GM12878 (cell line): ENCODE measurements around the gene SDC1. TPM values are rescaled to one million over a fixed set of nuclear protein-coding genes. Genes with fewer than 3 reads are reported as not detected.
"Not testable (repeated sequence)": the region's sequence is repeated elsewhere in the genome, so short reads cannot be mapped to it uniquely, and the experiment has no call there.

Source experiments
- ATAC-seq: fragments of 200-7000 bp; cut with Tn5 transposase; 3 replicates; pipeline ENCODE4 v1.9.1; 2020; ENCODE audit warnings: mild to moderate bottlenecking, moderate library complexity
- BruUV-seq: library from RNA; stranded (reverse); fragments of 400-500 nt; replicated peaks from 2 replicates; lab custom pipeline; 2021; lab: Mats Ljungman, UMichigan
- CTCF ChIA-PET: fragments of 300-600 bp; sonication (Branson Sonifier 250); formaldehyde crosslinking; extraction: SDS; loops from one replicate; lab custom pipeline; 2021; ENCODE audit warnings: inconsistent platforms; lab: Yijun Ruan, JAX
- POLR2A ChIA-PET: fragments of 350-600 bp; formaldehyde crosslinking; extraction: SDS; loops from one replicate; lab custom pipeline; 2021; ENCODE audit warnings: inconsistent platforms; lab: Charles Lee
- RAD21 ChIA-PET: fragments of 300-600 bp; sonication (Branson Sonifier 250); formaldehyde crosslinking; loops from one replicate; lab custom pipeline; 2023; ENCODE audit warnings: antibody characterized with exemption; ENCODE audit not compliant: unreplicated experiment; lab: Charles Lee
- SMC1A ChIA-PET: fragments of 300-600 bp; sonication (Branson Sonifier 250); formaldehyde crosslinking; loops from one replicate; lab custom pipeline; 2023; ENCODE audit not compliant: unreplicated experiment, uncharacterized antibody; lab: Charles Lee
- DNase-seq: peaks from one replicate; pipeline ENCODE4 v3.0.0-alpha.2; 2011; ENCODE audit warnings: low read depth, low spot score
- FAIRE-seq: peaks from 3 replicates; lab custom pipeline; 2011; peaks lifted over from hg19 to GRCh38; lab: Jason Lieb, UNC
- H2AFZ ChIP-seq: 2 replicates; pipeline ENCODE4 v1.6.0; 2011; ENCODE audit warnings: low read depth, low read length, control low read depth; ENCODE audit not compliant: control insufficient read depth
- H3K27ac ChIP-seq: 2 replicates; pipeline ENCODE4 v1.5.1; 2011; ENCODE audit warnings: control low read depth; ENCODE audit not compliant: control insufficient read depth, insufficient read depth
- H3K27me3 ChIP-seq, 2 experiments: replicated peaks in 1 of 2; 2 replicates each; pipeline versions ENCODE4 v1.6.0 to v1.6.1; 2011; ENCODE audit warnings: low read length in 1 of 2; ENCODE audit not compliant: control insufficient read depth in 2 of 2, insufficient read depth in 2 of 2
- H3K36me3 ChIP-seq, 2 experiments: 2 replicates each; pipeline ENCODE4 v1.5.1; 2011; ENCODE audit warnings: low read length in 1 of 2; ENCODE audit not compliant: control insufficient read depth in 2 of 2, insufficient read depth in 2 of 2
- H3K4me1 ChIP-seq: 2 replicates; pipeline ENCODE4 v1.6.1; 2011; ENCODE audit warnings: mild to moderate bottlenecking, low read length, moderate library complexity, mixed read lengths; ENCODE audit not compliant: control insufficient read depth, insufficient read depth
- H3K4me2 ChIP-seq: 2 replicates; pipeline ENCODE4 v1.6.0; 2011; ENCODE audit warnings: control low read depth; ENCODE audit not compliant: control insufficient read depth, insufficient read depth
- H3K4me3 ChIP-seq: fragments of 200-600 bp; sonication (generic); 2 replicates; pipeline ENCODE4 v1.5.1; 2016
- H3K79me2 ChIP-seq: 2 replicates; pipeline ENCODE4 v1.6.0; 2011; ENCODE audit warnings: low read length; ENCODE audit not compliant: control insufficient read depth, insufficient read depth
- H3K9ac ChIP-seq: 2 replicates; pipeline ENCODE4 v1.8.0; 2011; ENCODE audit warnings: low read length, control low read depth, mixed read lengths; ENCODE audit not compliant: control insufficient read depth, insufficient read depth
- H3K9me3 ChIP-seq: replicated peaks from 3 replicates; pipeline ENCODE4 v1.5.1; 2011; ENCODE audit warnings: mild to moderate bottlenecking, low read length; ENCODE audit not compliant: control insufficient read depth, insufficient read depth
- H4K20me1 ChIP-seq: 2 replicates; pipeline ENCODE4 v1.6.0; 2011; ENCODE audit not compliant: control insufficient read depth, insufficient read depth
- FOXK2 ChIP-seq: fragments of 450-650 bp; IDR thresholded peaks from 2 replicates; pipeline ENCODE4 v1.6.1; 2017; ENCODE audit warnings: mild to moderate bottlenecking, moderate library complexity
- IKZF1 ChIP-seq: fragments of 450-650 bp; conservative IDR thresholded peaks from 2 replicates; pipeline ENCODE4 v1.6.1; 2017; ENCODE audit warnings: antibody characterized with exemption, mild to moderate bottlenecking
- NFXL1 ChIP-seq: fragments of 450-650 bp; IDR thresholded peaks from 2 replicates; pipeline ENCODE4 v1.6.1; 2017; ENCODE audit warnings: antibody characterized with exemption, mild to moderate bottlenecking, borderline replicate concordance
- NR2F1 ChIP-seq: fragments of 450-650 bp; conservative IDR thresholded peaks from 2 replicates; pipeline ENCODE4 v1.6.1; 2017; ENCODE audit warnings: mild to moderate bottlenecking
- NRF1 ChIP-seq: conservative IDR thresholded peaks from 2 replicates; pipeline ENCODE4 v1.6.1; 2011; ENCODE audit warnings: mild to moderate bottlenecking, low read depth, low read length, improper control_type of control experiment
- PML ChIP-seq: IDR thresholded peaks from 2 replicates; pipeline ENCODE4 v1.6.1; 2012; ENCODE audit warnings: low read length, inconsistent platforms
- POLR2AphosphoS2 ChIP-seq: IDR thresholded peaks from 2 replicates; pipeline ENCODE4 v1.6.1; 2011; ENCODE audit warnings: low read depth, mild to moderate bottlenecking, low read length, improper control_type of control experiment, moderate library complexity
- ZBED1 ChIP-seq: IDR thresholded peaks from 2 replicates; pipeline ENCODE4 v1.6.1; 2016; ENCODE audit warnings: borderline replicate concordance
- WGBS: methylation state at CpG from one replicate; pipeline ENCODE4 v1.1.6; 2016; ENCODE audit warnings: low lambda C conversion rate; ENCODE audit not compliant: insufficient replicate concordance, insufficient coverage; ENCODE audit errors: missing lambda C conversion rate; 5-methylcytosine and 5-hydroxymethylcytosine counted together
- in situ Hi-C: fragments of 300-500 bp; cut with MboI; formaldehyde crosslinking; loops from 9 replicates; pipeline ENCODE4 v1.14.3; 2018; ENCODE audit warnings: mixed read lengths
- intact Hi-C: fragments of 100-400 bp; cut with micrococcal nuclease; formaldehyde crosslinking; loops from one replicate; pipeline ENCODE4 v1.14.2; 2022; ENCODE audit not compliant: unreplicated experiment
- polyA plus RNA-seq, 11 experiments: library from polyadenylated mRNA; depleted of rRNA in 4 of 11; unstranded in 6 of 11; stranded (reverse) in 5 of 11; fragments of >200 nt; fragmentation: Nextera tagmentation in 4 of 11; fragmentation: Illumina TruSeq in 1 of 11; extraction: Ambion mirVana in 4 of 11; extraction: Trizol in 1 of 11; gene quantifications; 1 replicate in 1 of 11; 2 replicates in 10 of 11; pipeline versions ENCODE4 v1.2.1 to v1.2.3, GENCODE V29; 2011 to 2016; ENCODE audit warnings: inconsistent platforms in 2 of 11, missing spikeins in 2 of 11, low read depth in 1 of 11
- total RNA-seq, 4 experiments: library from RNA; depleted of rRNA in 3 of 4; stranded (reverse); fragments of >200 nt in 3 of 4; fragmentation: Illumina TruSeq in 1 of 4; extraction: Trizol in 1 of 4; gene quantifications; 2 replicates each; pipeline versions ENCODE4 v1.2.1 to v1.2.3, GENCODE V29; 2013 to 2021
- TF ChIP-seq, protein P1 (sequence below): fragments of 450-650 bp; IDR thresholded peaks from 2 replicates; pipeline ENCODE4 v1.6.1; 2017; ENCODE audit warnings: borderline replicate concordance
- TF ChIP-seq, protein P2 (sequence below): fragments of 450-650 bp; IDR thresholded peaks from 2 replicates; pipeline ENCODE4 v1.6.1; 2014; ENCODE audit warnings: mild to moderate bottlenecking

SDC1 gene
- total and polyA plus RNA-seq, 10 of the 15 experiments (the other 5 are each of a cell fraction or from before 2014, with no cell fraction given) = 0.85 to 36.8 (median 23.7) TPM

DNA sequence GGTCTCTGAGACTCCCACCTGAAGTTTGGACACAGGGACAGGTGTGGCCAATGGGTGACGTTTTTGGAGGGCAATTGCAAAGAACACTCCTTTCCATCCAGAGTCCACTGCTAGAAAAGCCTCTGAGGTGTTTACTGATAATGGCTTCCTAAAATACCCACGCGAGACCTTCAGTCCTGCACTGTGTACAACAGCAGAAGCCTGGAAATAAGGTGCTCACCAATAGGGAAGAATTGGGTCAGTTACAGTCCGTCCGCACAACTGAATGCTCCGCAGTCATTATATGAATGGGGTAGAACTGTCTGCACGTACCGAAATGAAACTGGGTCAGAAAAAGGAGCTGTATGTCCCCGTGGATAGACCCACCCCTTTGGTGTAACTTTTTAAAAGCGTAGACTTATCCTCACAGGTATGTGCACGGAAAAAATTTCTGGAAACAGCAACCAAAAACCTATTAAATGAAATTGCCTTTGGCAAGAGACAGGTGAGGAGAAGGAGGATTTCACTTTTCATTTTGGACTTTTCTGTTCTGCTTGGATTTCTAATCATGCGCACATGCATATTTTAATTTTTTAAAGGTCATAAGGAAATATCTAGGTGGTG lies 29.4 kb downstream of the SDC1 start (continued):
- TF ChIP-seq PML = no peak
- no peak for TF ChIP-seq FOXK2
- TF ChIP-seq NR2F1 = no peak

DNA sequence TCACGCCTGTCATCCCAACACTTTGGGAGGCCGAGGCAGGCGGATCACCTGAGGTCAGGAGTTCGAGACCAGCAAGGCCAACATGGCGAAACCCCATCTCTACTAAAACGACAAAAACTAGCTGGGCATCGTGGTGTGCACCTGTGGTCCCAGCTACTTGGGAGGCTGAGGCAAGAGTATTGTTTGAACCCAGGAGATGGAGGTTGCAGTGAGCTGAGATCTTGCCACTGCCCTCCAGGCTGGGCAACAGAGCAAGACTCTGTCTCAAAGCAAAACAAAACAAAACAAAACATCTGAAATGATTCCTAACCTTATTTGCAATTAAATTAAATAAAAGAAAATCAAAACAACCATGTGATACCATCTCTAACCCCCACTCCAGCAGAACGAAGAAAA lies 29.9 kb downstream of the SDC1 start:
- DNase-seq, H3K79me2 ChIP-seq, SMC1A ChIA-PET, FAIRE-seq, H2AFZ ChIP-seq, H3K36me3 ChIP-seq, H3K27ac ChIP-seq, POLR2A ChIA-PET, in situ Hi-C loops, H3K27me3 ChIP-seq, BruUV-seq, intact Hi-C loops, H4K20me1 ChIP-seq, CTCF ChIA-PET, H3K4me1 ChIP-seq, H3K4me2 ChIP-seq, H3K4me3 ChIP-seq, ATAC-seq, H3K9me3 ChIP-seq, RAD21 ChIA-PET, H3K9ac ChIP-seq: not testable (repeated sequence)
- 63% methylated on average over 8 of the region's 8 CpGs for WGBS

DNA sequence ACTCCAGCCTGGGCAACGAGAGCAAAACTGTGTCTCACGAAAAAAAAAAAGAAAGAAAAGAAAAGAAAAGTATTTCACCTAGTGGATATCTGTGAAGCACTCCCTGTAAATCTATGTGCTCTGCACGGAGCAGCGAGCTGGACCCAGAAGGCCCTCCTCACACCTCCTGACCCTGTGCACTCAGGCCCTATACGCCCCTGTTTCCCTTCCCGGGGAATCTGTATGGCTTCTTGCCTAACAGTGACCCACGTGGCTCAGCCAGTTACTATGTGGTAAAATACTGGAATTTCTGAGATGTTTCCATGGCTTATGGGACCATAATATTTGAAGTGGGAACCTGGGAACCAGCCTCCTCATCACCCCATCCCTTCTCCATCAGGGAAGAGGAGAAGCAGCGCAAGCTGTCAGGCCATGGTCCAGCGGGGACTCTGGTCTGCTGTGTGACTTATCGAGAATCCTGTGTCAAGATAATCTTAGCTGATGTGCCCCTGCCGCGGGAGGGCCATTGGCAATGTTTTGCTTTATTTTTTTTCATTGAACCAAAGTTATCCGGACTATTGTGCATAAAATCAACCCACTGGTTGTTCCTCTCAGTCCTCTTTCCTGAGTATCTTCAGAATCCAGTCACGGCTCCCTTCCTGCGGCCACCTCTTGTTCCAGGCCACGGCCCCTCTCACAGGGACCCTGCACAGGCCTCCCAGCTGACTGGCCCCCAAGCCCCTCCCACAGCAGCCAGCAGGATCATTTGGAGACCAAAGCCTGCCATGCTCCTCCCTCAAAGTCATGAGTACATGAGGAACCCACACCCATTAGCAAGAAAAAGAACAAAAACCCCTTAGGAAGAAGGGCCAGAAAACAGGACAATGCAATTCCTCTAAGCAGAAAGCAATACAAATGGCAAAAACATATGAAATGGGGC lies 30.6 kb downstream of the SDC1 start:
- CTCF ChIA-PET = no interaction called here
- SMC1A ChIA-PET = no interaction called here
- TF ChIP-seq NFXL1 = no peak
- TF ChIP-seq NRF1 = no peak
- TF ChIP-seq POLR2AphosphoS2 = no peak
- TF ChIP-seq IKZF1 = no peak
- TF ChIP-seq, protein P1, sequence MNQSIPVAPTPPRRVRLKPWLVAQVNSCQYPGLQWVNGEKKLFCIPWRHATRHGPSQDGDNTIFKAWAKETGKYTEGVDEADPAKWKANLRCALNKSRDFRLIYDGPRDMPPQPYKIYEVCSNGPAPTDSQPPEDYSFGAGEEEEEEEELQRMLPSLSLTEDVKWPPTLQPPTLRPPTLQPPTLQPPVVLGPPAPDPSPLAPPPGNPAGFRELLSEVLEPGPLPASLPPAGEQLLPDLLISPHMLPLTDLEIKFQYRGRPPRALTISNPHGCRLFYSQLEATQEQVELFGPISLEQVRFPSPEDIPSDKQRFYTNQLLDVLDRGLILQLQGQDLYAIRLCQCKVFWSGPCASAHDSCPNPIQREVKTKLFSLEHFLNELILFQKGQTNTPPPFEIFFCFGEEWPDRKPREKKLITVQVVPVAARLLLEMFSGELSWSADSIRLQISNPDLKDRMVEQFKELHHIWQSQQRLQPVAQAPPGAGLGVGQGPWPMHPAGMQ = no peak
- TF ChIP-seq, protein P2, sequence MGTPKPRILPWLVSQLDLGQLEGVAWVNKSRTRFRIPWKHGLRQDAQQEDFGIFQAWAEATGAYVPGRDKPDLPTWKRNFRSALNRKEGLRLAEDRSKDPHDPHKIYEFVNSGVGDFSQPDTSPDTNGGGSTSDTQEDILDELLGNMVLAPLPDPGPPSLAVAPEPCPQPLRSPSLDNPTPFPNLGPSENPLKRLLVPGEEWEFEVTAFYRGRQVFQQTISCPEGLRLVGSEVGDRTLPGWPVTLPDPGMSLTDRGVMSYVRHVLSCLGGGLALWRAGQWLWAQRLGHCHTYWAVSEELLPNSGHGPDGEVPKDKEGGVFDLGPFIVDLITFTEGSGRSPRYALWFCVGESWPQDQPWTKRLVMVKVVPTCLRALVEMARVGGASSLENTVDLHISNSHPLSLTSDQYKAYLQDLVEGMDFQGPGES = no peak
- no peak for TF ChIP-seq ZBED1

More for the DNA sequence above, 30.6 kb downstream of the SDC1 start:
- Histone ChIP-seq H3K4me3 (no peak overlapping the region), H3K79me2 (no peaks in the 10 kb centered on the region), H3K27ac (no peak overlapping the region), H4K20me1 (no peaks in the 10 kb centered on the region), H3K4me2 (no peak overlapping the region), H3K27me3 (no peaks in the 10 kb centered on the region; a peak in 1 of 4 replicates), H3K9ac (no peak overlapping the region), H3K4me1 (no peaks in the 10 kb centered on the region), H2AFZ (no peak overlapping the region), H3K9me3 (no peaks in the 10 kb centered on the region), H3K36me3 (no peaks in the 10 kb centered on the region)
- ATAC-seq = no peak
- in situ Hi-C loops (no loop called here), intact Hi-C loops (no loop called here)
- POLR2A ChIA-PET = no interaction called here
- DNase-seq = no peak
- no peak for FAIRE-seq
- no TSS peak for BruUV-seq
- RAD21 ChIA-PET = interaction anchor here (1.1 kb wide), 1 partner anchor 31 kb away, joined by 3 read pairs; no protein-coding TSS in a partner anchor
- 73% methylated on average over 14 of the region's 16 CpGs for WGBS
